NCI-H1436 treated with DMSO at 0.1 percent for 48 hours (cell line): ENCODE data around the gene FBLN1.
"Not testable (repeated sequence)": the region's sequence is repeated elsewhere in the genome, so short reads cannot be mapped to it uniquely, and the experiment has no call there.

Source experiments
- DNase-seq: peaks from one replicate; lab custom pipeline; 2025; lab: John Stamatoyannopoulos, UW

FBLN1 gene

GRCh38 chr22:45528046-45528445 lies 25.4 kb downstream of the FBLN1 start:
- DNase-seq, result no peak

DNA sequence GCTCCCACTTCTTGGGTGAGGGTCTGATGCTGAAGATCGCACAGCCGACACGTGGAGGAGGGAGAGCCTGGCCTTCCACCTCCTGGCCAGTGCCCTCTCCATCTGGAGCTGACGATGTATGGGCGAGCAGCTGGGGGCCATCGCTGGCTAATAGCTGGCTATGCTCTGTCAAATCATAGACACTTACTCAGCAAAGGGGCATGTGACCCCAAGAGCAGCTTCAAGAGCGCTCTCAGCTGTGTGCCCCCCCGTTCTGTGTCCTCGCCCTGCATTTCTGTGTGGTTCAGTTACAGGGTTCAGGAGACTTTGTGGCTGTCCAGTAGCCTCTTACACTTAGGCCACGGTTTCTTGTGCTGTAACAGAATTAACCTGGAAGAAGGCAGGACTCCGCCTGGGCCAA lies 26.4 kb downstream of the FBLN1 start:
- DNase-seq, result no peak

DNA sequence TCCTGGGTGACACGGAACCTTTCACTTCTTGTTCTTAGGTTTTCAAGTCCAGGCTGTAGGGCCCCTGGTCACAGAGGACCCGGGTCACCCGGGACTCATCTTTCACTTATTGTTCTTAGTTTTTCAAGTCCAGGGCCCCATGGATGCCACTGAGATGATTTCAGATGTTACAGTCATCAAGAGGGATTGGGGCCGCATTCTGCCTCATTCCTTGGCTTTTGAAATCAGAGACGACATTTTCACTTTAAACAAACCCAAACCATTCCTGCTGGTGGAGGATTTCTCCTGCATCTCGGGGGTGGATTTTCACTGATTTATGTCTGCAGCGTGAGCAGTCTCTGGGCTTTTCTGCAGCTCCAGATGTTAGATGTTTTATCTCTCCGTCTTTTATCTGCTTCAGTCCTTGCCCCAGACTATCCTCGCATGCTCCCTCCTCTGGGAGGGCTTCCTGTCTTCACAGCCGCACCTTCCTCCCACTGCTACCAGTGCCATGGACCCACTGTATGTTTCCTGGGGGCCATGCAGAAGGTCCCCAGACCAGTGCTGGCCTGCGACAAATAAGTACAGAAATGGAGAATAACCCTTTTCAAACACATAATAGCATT lies 27.4 kb downstream of the FBLN1 start:
- DNase-seq, result no peak

DNA sequence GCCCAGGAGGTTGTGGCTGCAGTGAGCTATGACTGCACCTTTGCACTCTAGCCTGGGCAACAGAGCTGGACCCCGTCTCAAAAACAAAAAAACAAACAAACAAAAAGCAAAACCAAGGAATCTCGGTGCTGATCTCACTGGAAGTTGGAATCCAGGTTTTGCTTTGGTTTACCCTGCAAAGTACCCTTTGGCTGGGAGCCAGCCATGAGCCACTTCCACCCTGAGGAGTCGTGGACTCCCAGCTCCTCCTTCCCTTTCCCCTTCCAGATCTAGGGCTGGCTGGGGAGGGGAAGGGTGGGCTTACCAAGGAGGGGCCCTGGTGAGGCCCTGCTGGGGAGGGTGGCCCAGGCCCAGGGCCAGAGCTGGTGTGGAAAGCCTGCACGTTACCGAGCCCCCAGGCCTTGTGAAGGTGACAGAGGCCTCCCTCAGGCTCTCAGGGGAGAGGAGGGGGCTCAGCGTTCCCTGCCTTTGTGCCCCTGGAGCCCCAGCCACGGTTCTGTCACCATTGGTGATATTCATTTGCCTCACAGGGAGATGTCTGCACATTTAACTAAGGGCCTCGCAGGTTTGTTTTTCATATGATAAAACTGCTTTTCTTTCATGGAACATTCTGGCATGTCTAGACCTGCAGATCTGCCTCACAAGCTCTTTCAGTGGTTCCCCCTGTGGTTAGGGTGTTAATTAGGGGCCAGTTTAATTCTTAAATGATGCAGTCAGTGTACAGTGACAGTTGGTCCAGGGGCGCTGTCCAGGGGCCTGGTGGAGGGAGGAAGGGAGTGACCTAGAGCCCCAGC lies 29.0 kb downstream of the FBLN1 start:
- DNase-seq, result no peak

- no peak for DNase-seq
Observed at GRCh38 chr22:45532235-45532631, 29.6 kb downstream of the FBLN1 start.

DNA sequence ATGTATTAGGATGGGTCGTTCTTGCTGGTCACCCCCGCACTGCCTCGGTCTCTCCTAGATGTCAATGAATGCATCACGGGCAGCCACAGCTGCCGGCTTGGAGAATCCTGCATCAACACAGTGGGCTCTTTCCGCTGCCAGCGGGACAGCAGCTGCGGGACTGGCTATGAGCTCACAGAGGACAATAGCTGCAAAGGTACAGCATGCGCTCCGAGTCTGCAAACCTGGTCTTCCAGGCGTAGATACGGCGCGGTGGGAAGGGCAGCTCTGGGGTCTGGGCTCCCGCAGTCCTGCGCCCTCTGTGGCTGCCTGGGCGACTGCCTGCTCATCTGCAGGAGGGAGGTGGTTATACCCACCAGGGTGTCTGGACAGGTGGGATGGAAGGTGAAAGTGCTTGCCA lies 31.0 kb downstream of the FBLN1 start:
- DNase-seq, result no peak

- DNase-seq, result no peak
Observed at GRCh38 chr22:45534339-45535192, 31.9 kb downstream of the FBLN1 start.

- no peak for DNase-seq
Observed at GRCh38 chr22:45535290-45535689, 32.6 kb downstream of the FBLN1 start.

- DNase-seq, result not testable (repeated sequence)
Observed at GRCh38 chr22:45535835-45536234, 33.2 kb downstream of the FBLN1 start.

DNA sequence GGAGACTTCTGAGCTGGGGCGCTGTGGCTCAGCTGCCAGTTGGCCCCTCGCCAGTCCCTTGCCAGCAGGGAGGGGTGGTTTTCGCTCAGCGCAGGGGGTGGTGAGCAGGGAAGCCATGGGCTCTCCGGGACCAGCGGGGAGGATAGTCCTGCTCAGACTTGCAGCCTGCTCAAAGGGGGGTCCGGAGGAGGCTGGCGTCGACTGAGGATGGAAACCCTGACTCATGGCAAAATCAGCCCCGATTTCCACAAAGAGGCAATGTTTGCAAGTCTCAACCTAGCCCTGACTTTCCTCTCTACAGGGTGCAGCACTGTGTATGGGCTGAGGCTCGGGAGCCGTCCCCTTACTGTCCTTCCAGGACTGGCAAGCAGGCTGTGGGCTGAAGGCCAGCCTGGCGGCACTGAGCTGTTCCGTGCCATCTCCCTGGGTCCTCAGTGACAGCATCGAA lies 35.1 kb downstream of the FBLN1 start:
- DNase-seq, result no peak

DNA sequence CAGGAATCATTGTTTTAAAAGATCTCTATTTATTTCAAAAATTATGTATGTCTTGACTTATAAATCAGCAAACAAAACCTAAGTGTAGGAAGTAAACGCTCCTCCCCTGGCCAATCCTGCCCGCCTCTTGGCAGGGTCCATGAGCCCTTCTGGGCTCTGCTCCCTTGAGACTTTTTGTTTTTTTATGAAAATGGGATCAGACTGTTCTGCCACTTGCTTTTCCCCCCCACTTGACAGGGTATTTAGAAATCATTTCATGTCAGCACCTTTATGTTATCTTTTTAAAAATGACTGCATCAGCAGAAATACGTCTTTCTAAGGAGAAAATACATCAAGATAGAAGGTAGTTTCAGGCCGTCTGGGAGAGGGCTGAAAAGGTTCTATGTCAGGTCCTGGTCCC lies 35.6 kb downstream of the FBLN1 start:
- DNase-seq, result no peak

DNA sequence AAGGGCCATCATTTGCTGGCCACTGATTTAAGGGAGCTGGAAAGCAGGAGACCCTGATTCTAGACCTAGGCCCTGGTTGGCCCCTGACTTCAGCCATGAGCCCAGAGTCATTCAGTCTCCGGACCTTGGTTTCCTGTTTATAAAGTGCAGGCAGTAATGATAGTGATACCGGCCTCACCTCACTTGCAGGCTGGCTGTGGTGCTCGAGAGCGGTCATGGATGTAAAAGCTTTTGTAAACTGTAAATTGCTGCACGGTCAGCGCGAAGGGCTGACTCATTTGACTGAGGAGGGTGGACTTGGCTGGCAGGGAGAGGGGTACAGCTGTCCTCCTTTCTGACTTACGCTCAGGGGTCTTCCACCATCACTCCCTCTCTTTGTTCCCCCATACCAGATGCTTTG lies 37.4 kb downstream of the FBLN1 start:
- DNase-seq, result no peak

- no peak for DNase-seq
Observed at GRCh38 chr22:45541382-45541979, 38.8 kb downstream of the FBLN1 start.

GRCh38 chr22:45542001-45542520 lies 39.4 kb downstream of the FBLN1 start:
- no peak for DNase-seq

DNA sequence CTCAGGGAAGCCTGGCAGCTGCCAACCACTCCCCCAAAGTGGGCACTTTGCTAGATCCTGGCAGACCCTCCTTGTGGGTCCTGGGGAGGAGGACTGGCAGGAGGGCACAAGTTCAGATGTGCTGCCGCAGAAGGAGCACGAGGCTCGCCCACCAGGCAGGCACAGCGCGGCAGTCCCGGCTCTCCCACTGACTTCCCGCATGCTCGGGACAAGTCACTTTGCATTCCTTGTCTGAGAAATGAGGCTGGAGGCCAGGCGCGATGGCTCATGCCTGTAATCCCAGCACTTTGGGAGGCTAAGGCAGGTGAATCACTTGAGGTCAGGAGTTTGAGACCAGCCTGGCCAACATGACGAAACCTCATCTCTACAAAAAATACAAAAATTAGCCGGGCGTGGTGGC lies 40.1 kb downstream of the FBLN1 start:
- DNase-seq, result not testable (repeated sequence)

DNA sequence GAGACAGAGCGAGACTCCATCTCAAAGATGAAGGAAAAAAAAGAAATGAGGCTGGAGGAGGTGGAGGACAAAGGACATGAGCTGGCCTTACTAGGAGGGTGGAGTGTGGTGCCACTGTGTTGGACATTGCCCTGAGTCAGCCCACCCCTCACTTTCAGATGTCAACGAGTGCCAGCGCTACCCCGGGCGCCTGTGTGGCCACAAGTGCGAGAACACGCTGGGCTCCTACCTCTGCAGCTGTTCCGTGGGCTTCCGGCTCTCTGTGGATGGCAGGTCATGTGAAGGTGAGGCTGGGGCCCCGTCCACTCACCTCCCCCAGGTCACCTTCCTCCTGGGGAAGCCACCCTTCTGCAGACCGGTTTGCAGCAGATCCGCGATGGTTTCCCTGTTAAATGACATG lies 40.6 kb downstream of the FBLN1 start:
- DNase-seq, result no peak

GRCh38 chr22:45544588-45545170 lies 42.0 kb downstream of the FBLN1 start:
- DNase-seq, result no peak

DNA sequence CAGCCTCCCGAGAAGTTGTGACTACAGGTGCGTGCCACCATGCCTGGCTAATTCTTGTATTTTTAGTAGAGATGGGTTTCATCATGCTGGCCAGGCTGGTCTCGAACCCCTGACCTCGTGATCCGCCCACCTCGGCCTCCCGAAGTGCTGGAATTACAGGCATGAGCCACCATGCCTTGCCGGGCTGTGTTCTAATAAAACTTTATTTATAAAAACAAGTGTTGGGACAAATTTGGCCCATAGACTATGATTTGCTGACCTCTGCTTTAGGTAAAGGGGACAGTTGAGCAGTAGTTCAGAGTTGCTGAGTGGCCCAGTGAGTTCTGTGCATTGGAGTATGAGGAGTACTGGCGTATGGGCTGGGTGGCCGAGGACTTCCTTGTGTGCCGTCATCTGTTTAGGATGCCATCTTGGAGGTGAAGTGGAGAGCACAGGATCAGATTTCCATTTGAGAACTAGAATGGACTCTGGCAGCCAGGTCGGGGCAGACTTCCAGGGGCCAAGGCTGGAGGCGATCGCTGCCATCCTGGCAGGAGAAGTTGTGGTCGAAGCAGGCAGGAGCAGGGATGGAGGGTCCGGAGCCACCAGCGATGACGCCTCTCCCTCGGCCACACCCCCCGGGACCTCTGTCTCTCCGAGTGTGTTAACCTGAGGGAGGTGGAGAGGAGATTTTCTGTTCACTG lies 43.8 kb downstream of the FBLN1 start:
- no peak for DNase-seq

DNA sequence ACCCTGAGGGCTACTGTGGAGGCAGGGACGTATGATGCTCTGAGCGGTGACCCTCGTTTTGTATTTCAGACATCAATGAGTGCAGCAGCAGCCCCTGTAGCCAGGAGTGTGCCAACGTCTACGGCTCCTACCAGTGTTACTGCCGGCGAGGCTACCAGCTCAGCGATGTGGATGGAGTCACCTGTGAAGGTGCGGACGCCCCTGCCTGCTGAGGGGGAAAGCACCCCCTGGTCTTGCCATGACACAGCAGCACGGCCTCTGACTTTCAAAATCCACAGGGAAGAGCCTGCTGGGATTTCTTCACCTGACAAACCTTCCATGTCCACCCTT lies 44.3 kb downstream of the FBLN1 start:
- no peak for DNase-seq

GRCh38 chr22:45547731-45548130 lies 45.0 kb downstream of the FBLN1 start:
- no peak for DNase-seq

DNA sequence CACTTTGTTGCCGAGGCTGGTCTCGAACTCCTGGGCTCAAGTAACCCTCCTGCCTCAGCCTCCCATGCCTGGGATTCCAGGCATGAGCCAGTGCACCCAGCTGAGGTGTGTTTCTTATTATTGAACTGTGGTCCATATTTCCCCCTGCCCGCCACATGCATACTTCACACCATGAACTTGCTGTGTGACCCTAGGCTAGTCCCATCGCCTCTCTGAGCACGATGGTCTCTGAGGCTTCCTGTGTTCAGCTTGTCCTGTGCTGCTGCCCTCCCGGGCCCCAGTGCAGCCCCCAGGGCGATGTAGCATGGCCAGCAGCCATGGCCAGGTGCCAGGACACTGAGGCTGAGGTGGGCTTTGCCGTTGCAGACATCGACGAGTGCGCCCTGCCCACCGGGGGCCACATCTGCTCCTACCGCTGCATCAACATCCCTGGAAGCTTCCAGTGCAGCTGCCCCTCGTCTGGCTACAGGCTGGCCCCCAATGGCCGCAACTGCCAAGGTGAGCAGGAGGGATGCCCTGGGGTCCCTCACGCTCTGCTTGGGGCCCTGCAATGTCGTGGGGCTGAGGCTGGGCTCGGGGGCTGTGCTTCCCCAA lies 45.7 kb downstream of the FBLN1 start:
- no peak for DNase-seq
